ENCODE results near the gene TMEM150C.

The TMEM150C gene

GRCh38 chr4:82434949-82435348 lies 126.8 kb downstream of the TMEM150C start:
- TF ChIP-seq CTCF (IDR thresholded peaks at IDR 0.05; ENCODE audit: low read depth, low read length) (no peak), POLR2A (IDR thresholded peaks at IDR 0.05; ENCODE audit: extremely low read depth, insufficient read length) (no peak), MYC (IDR thresholded peaks at IDR 0.05; ENCODE audit: low read depth, low read length) (no peak), MAX (IDR thresholded peaks at IDR 0.05; ENCODE audit: low read depth, low read length) (no peak)
- H3K4me3 ChIP-seq (ENCODE audit: low read depth, low read length), result no peak overlapping the region
- no peak for DNase-seq (ENCODE audit: low read depth)

GRCh38 chr4:82433791-82434190 lies 128.0 kb downstream of the TMEM150C start:
- no peak for DNase-seq (ENCODE audit: low read depth)
- TF ChIP-seq CTCF (IDR thresholded peaks at IDR 0.05; ENCODE audit: low read depth, low read length) (no peak), MYC (IDR thresholded peaks at IDR 0.05; ENCODE audit: low read depth, low read length) (no peak)
- peak overlapping the region; percentile 1 for H3K4me3 ChIP-seq (ENCODE audit: low read depth, low read length)

Measured in NB4 (cell line).